GM12878 (cell line): Measurements from ENCODE around the gene STX8. TPM values are rescaled to one million over a fixed set of nuclear protein-coding genes. Genes with fewer than 3 reads are reported as not detected.

Experiments
- ATAC-seq: fragments of 200-7000 bp; cut with Tn5 transposase; 3 replicates; pipeline ENCODE4 v1.9.1; 2020; ENCODE audit warnings: mild to moderate bottlenecking, moderate library complexity
- BruUV-seq: library from RNA; stranded (reverse); fragments of 400-500 nt; replicated peaks from 2 replicates; lab custom pipeline; 2021; lab: Mats Ljungman, UMichigan
- CTCF ChIA-PET: fragments of 300-600 bp; sonication (Branson Sonifier 250); formaldehyde crosslinking; extraction: SDS; loops from one replicate; lab custom pipeline; 2021; ENCODE audit warnings: inconsistent platforms; lab: Yijun Ruan, JAX
- POLR2A ChIA-PET: fragments of 350-600 bp; formaldehyde crosslinking; extraction: SDS; loops from one replicate; lab custom pipeline; 2021; ENCODE audit warnings: inconsistent platforms; lab: Charles Lee
- RAD21 ChIA-PET: fragments of 300-600 bp; sonication (Branson Sonifier 250); formaldehyde crosslinking; loops from one replicate; lab custom pipeline; 2023; ENCODE audit warnings: antibody characterized with exemption; ENCODE audit not compliant: unreplicated experiment; lab: Charles Lee
- SMC1A ChIA-PET: fragments of 300-600 bp; sonication (Branson Sonifier 250); formaldehyde crosslinking; loops from one replicate; lab custom pipeline; 2023; ENCODE audit not compliant: unreplicated experiment, uncharacterized antibody; lab: Charles Lee
- DNase-seq: peaks from one replicate; pipeline ENCODE4 v3.0.0-alpha.2; 2011; ENCODE audit warnings: low read depth, low spot score
- FAIRE-seq: peaks from 3 replicates; lab custom pipeline; 2011; peaks lifted over from hg19 to GRCh38; lab: Jason Lieb, UNC
- H2AFZ ChIP-seq: 2 replicates; pipeline ENCODE4 v1.6.0; 2011; ENCODE audit warnings: low read depth, low read length, control low read depth; ENCODE audit not compliant: control insufficient read depth
- H3K27ac ChIP-seq: 2 replicates; pipeline ENCODE4 v1.5.1; 2011; ENCODE audit warnings: control low read depth; ENCODE audit not compliant: control insufficient read depth, insufficient read depth
- H3K27me3 ChIP-seq, 2 experiments: replicated peaks in 1 of 2; 2 replicates each; pipeline versions ENCODE4 v1.6.0 to v1.6.1; 2011; ENCODE audit warnings: low read length in 1 of 2; ENCODE audit not compliant: control insufficient read depth in 2 of 2, insufficient read depth in 2 of 2
- H3K36me3 ChIP-seq, 2 experiments: 2 replicates each; pipeline ENCODE4 v1.5.1; 2011; ENCODE audit warnings: low read length in 1 of 2; ENCODE audit not compliant: control insufficient read depth in 2 of 2, insufficient read depth in 2 of 2
- H3K4me1 ChIP-seq: 2 replicates; pipeline ENCODE4 v1.6.1; 2011; ENCODE audit warnings: mild to moderate bottlenecking, low read length, moderate library complexity, mixed read lengths; ENCODE audit not compliant: control insufficient read depth, insufficient read depth
- H3K4me2 ChIP-seq: 2 replicates; pipeline ENCODE4 v1.6.0; 2011; ENCODE audit warnings: control low read depth; ENCODE audit not compliant: control insufficient read depth, insufficient read depth
- H3K4me3 ChIP-seq: fragments of 200-600 bp; sonication (generic); 2 replicates; pipeline ENCODE4 v1.5.1; 2016
- H3K79me2 ChIP-seq: 2 replicates; pipeline ENCODE4 v1.6.0; 2011; ENCODE audit warnings: low read length; ENCODE audit not compliant: control insufficient read depth, insufficient read depth
- H3K9ac ChIP-seq: 2 replicates; pipeline ENCODE4 v1.8.0; 2011; ENCODE audit warnings: low read length, control low read depth, mixed read lengths; ENCODE audit not compliant: control insufficient read depth, insufficient read depth
- H3K9me3 ChIP-seq: replicated peaks from 3 replicates; pipeline ENCODE4 v1.5.1; 2011; ENCODE audit warnings: mild to moderate bottlenecking, low read length; ENCODE audit not compliant: control insufficient read depth, insufficient read depth
- H4K20me1 ChIP-seq: 2 replicates; pipeline ENCODE4 v1.6.0; 2011; ENCODE audit not compliant: control insufficient read depth, insufficient read depth
- BCL11A ChIP-seq: IDR thresholded peaks from 2 replicates; pipeline ENCODE4 v1.6.1; 2011; ENCODE audit warnings: low read depth, low read length
- PKNOX1 ChIP-seq: fragments of 450-650 bp; IDR thresholded peaks from 2 replicates; pipeline ENCODE4 v1.6.1; 2016; ENCODE audit warnings: mild to moderate bottlenecking
- WGBS: methylation state at CpG from one replicate; pipeline ENCODE4 v1.1.6; 2016; ENCODE audit warnings: low lambda C conversion rate; ENCODE audit not compliant: insufficient replicate concordance, insufficient coverage; ENCODE audit errors: missing lambda C conversion rate; 5-methylcytosine and 5-hydroxymethylcytosine counted together
- in situ Hi-C: fragments of 300-500 bp; cut with MboI; formaldehyde crosslinking; loops from 9 replicates; pipeline ENCODE4 v1.14.3; 2018; ENCODE audit warnings: mixed read lengths
- intact Hi-C: fragments of 100-400 bp; cut with micrococcal nuclease; formaldehyde crosslinking; loops from one replicate; pipeline ENCODE4 v1.14.2; 2022; ENCODE audit not compliant: unreplicated experiment
- polyA plus RNA-seq, 11 experiments: library from polyadenylated mRNA; depleted of rRNA in 4 of 11; unstranded in 6 of 11; stranded (reverse) in 5 of 11; fragments of >200 nt; fragmentation: Nextera tagmentation in 4 of 11; fragmentation: Illumina TruSeq in 1 of 11; extraction: Ambion mirVana in 4 of 11; extraction: Trizol in 1 of 11; gene quantifications; 1 replicate in 1 of 11; 2 replicates in 10 of 11; pipeline versions ENCODE4 v1.2.1 to v1.2.3, GENCODE V29; 2011 to 2016; ENCODE audit warnings: inconsistent platforms in 2 of 11, missing spikeins in 2 of 11, low read depth in 1 of 11
- total RNA-seq, 4 experiments: library from RNA; depleted of rRNA in 3 of 4; stranded (reverse); fragments of >200 nt in 3 of 4; fragmentation: Illumina TruSeq in 1 of 4; extraction: Trizol in 1 of 4; gene quantifications; 2 replicates each; pipeline versions ENCODE4 v1.2.1 to v1.2.3, GENCODE V29; 2013 to 2021
- TF ChIP-seq, protein P1 (sequence below): fragments of 450-650 bp; IDR thresholded peaks from 2 replicates; pipeline ENCODE4 v1.6.1; 2016; ENCODE audit warnings: mild to moderate bottlenecking, moderate library complexity, borderline replicate concordance
- TF ChIP-seq, protein P2 (sequence below): fragments of 450-650 bp; IDR thresholded peaks from 2 replicates; pipeline ENCODE4 v1.6.1; 2017; ENCODE audit warnings: mild to moderate bottlenecking, moderate library complexity

STX8 gene
- total and polyA plus RNA-seq, 10 of the 15 experiments (the other 5 are each of a cell fraction or from before 2014, with no cell fraction given) = 47.9 to 151 (median 72.9) TPM

GRCh38 chr17:9232155-9232475, 343.5 kb downstream of the STX8 start:
- TF ChIP-seq PKNOX1 (no peak), BCL11A (no peak)
- TF ChIP-seq, protein P1, sequence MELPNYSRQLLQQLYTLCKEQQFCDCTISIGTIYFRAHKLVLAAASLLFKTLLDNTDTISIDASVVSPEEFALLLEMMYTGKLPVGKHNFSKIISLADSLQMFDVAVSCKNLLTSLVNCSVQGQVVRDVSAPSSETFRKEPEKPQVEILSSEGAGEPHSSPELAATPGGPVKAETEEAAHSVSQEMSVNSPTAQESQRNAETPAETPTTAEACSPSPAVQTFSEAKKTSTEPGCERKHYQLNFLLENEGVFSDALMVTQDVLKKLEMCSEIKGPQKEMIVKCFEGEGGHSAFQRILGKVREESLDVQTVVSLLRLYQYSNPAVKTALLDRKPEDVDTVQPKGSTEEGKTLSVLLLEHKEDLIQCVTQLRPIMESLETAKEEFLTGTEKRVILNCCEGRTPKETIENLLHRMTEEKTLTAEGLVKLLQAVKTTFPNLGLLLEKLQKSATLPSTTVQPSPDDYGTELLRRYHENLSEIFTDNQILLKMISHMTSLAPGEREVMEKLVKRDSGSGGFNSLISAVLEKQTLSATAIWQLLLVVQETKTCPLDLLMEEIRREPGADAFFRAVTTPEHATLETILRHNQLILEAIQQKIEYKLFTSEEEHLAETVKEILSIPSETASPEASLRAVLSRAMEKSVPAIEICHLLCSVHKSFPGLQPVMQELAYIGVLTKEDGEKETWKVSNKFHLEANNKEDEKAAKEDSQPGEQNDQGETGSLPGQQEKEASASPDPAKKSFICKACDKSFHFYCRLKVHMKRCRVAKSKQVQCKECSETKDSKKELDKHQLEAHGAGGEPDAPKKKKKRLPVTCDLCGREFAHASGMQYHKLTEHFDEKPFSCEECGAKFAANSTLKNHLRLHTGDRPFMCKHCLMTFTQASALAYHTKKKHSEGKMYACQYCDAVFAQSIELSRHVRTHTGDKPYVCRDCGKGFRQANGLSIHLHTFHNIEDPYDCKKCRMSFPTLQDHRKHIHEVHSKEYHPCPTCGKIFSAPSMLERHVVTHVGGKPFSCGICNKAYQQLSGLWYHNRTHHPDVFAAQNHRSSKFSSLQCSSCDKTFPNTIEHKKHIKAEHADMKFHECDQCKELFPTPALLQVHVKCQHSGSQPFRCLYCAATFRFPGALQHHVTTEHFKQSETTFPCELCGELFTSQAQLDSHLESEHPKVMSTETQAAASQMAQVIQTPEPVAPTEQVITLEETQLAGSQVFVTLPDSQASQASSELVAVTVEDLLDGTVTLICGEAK = no peak
- TF ChIP-seq, protein P2, sequence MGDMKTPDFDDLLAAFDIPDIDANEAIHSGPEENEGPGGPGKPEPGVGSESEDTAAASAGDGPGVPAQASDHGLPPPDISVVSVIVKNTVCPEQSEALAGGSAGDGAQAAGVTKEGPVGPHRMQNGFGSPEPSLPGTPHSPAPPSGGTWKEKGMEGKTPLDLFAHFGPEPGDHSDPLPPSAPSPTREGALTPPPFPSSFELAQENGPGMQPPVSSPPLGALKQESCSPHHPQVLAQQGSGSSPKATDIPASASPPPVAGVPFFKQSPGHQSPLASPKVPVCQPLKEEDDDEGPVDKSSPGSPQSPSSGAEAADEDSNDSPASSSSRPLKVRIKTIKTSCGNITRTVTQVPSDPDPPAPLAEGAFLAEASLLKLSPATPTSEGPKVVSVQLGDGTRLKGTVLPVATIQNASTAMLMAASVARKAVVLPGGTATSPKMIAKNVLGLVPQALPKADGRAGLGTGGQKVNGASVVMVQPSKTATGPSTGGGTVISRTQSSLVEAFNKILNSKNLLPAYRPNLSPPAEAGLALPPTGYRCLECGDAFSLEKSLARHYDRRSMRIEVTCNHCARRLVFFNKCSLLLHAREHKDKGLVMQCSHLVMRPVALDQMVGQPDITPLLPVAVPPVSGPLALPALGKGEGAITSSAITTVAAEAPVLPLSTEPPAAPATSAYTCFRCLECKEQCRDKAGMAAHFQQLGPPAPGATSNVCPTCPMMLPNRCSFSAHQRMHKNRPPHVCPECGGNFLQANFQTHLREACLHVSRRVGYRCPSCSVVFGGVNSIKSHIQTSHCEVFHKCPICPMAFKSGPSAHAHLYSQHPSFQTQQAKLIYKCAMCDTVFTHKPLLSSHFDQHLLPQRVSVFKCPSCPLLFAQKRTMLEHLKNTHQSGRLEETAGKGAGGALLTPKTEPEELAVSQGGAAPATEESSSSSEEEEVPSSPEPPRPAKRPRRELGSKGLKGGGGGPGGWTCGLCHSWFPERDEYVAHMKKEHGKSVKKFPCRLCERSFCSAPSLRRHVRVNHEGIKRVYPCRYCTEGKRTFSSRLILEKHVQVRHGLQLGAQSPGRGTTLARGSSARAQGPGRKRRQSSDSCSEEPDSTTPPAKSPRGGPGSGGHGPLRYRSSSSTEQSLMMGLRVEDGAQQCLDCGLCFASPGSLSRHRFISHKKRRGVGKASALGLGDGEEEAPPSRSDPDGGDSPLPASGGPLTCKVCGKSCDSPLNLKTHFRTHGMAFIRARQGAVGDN = no peak
- no peaks in the 10 kb centered on the region for H3K79me2 ChIP-seq
- FAIRE-seq (no peak), ATAC-seq (no peak), DNase-seq (no peak)
- H3K4me3 ChIP-seq = no peak overlapping the region
- no peak overlapping the region for H3K9ac ChIP-seq
- 0 out of 2 replicates have a peak, but pooled peaks cover 2% of the 10 kb centered on the region for H4K20me1 ChIP-seq
- ChIA-PET SMC1A (no interaction called here), POLR2A (no interaction called here), CTCF (no interaction called here), RAD21 (no interaction called here)
- H3K27ac ChIP-seq = no peak overlapping the region
- no peaks in the 10 kb centered on the region; the same call in 2 of the 3 replicates for H3K9me3 ChIP-seq
- in situ Hi-C loops = no loop called here
- H3K27me3 ChIP-seq = peaks cover 0 to 6% of the 10 kb centered on the region in 2 experiments; a peak in 1 of 4 replicates
- no TSS peak for BruUV-seq
- H3K36me3 ChIP-seq = no peaks in the 10 kb centered on the region
- no peak overlapping the region for H3K4me2 ChIP-seq
- H2AFZ ChIP-seq = no peak overlapping the region
- intact Hi-C loops = no loop called here
- 43% methylated on average over 6 of the region's 6 CpGs for WGBS
- no peaks in the 10 kb centered on the region for H3K4me1 ChIP-seq
